ENCODE results near the gene POLN. TPM values are rescaled to one million over a fixed set of nuclear protein-coding genes. Genes with fewer than 3 reads are reported as not detected.

The POLN gene
- polyA plus RNA-seq, 3 donors = 0.08 to 0.33 (median 0.28) TPM

GRCh38 chr4:2054217-2054616 lies 187.7 kb downstream of the POLN start:
- Histone ChIP-seq H3K4me2 (replicated peaks; ENCODE audit: extremely low read depth, low read length, poor library complexity, severe bottlenecking) (no peak overlapping the region), H3K9ac (ENCODE audit: insufficient read depth, low read length, poor library complexity, severe bottlenecking) (no peak overlapping the region), H3K27ac (ENCODE audit: low read depth in 1 of 2, low read length in 2 of 2) (no peak overlapping the region), H3K4me1 (ENCODE audit: control insufficient read depth in 1 of 2, insufficient read depth in 2 of 2, low read length in 2 of 2) (peaks cover 3 to 6% of the 10 kb centered on the region in 2 donors), H3K79me2 (ENCODE audit: insufficient read depth, low read length) (no peaks in the 10 kb centered on the region), H3K36me3 (replicated peaks in 1 of 2; ENCODE audit: control insufficient read depth in 1 of 2, insufficient read depth in 2 of 2, low read length in 2 of 2) (no peaks in the 10 kb centered on the region), H3K9me3 (replicated peaks in 1 of 2; ENCODE audit: control insufficient read depth in 1 of 2, insufficient read depth in 1 of 2, low read length in 2 of 2) (peaks cover 0 to 5% of the 10 kb centered on the region in 2 donors), H3K4me3 (replicated peaks in 1 of 3; ENCODE audit: low read depth in 2 of 3, low read length in 3 of 3) (no peak overlapping the region), H3K27me3 (ENCODE audit: control insufficient read depth in 2 of 2, insufficient read depth in 2 of 2, low read length in 2 of 2) (peaks cover 21 to 73% of the 10 kb centered on the region in 2 donors), H2AFZ (ENCODE audit: insufficient read depth, low read depth, low read length, poor library complexity, severe bottlenecking) (no peak overlapping the region), H4K20me1 (ENCODE audit: insufficient read depth, low read length) (no peaks in the 10 kb centered on the region)
- DNase-seq = no peak
- peaks cover 2% of the 10 kb centered on the region for H3K4me1 Mint-ChIP-seq
- H3K27ac Mint-ChIP-seq = peak overlapping the region in 1 of 7 donors; percentile 13
- no peaks in the 10 kb centered on the region for H3K36me3 Mint-ChIP-seq
- peaks cover 0 to 7% (median 2%) of the 10 kb centered on the region in 7 donors for H3K9me3 Mint-ChIP-seq
- TF ChIP-seq CTCF (IDR thresholded peaks at IDR 0.05) = no peak
- peaks cover 64 to 84% (median 66%) of the 10 kb centered on the region in 3 donors for H3K27me3 Mint-ChIP-seq (ENCODE audit: low read depth in 3 of 3)
- intact Hi-C loops (cut with micrococcal nuclease) = no loop called here
- peak overlapping the region in 1 of 2 donors; percentile 33 for H3K4me3 Mint-ChIP-seq
- no CpG with 5 or more reads among the region's 6 CpGs for WGBS (ENCODE audit: insufficient coverage)

GRCh38 chr4:2051086-2051485 lies 190.8 kb downstream of the POLN start:
- no peaks in the 10 kb centered on the region for H4K20me1 ChIP-seq (ENCODE audit: insufficient read depth, low read length)
- Mint-ChIP-seq H3K9me3 (peaks cover 0 to 2% (median 0%) of the 10 kb centered on the region in 7 donors), H3K27ac (no peak overlapping the region), H3K36me3 (no peaks in the 10 kb centered on the region), H3K4me1 (no peaks in the 10 kb centered on the region), H3K4me3 (peak overlapping the region in 1 of 2 donors; percentile 44), H3K27me3 (ENCODE audit: low read depth in 3 of 3) (peaks cover 58 to 82% (median 64%) of the 10 kb centered on the region in 3 donors)
- no peak overlapping the region for H3K4me3 ChIP-seq (replicated peaks in 1 of 3; ENCODE audit: low read depth in 2 of 3, low read length in 3 of 3)
- no peak for DNase-seq
- peaks cover 3 to 73% of the 10 kb centered on the region in 2 donors for H3K27me3 ChIP-seq (ENCODE audit: control insufficient read depth in 2 of 2, insufficient read depth in 2 of 2, low read length in 2 of 2)
- no peaks in the 10 kb centered on the region for H3K4me1 ChIP-seq (ENCODE audit: control insufficient read depth in 1 of 2, insufficient read depth in 2 of 2, low read length in 2 of 2)
- intact Hi-C loops (cut with micrococcal nuclease) = no loop called here
- 92% methylated on average over 10 of the region's 10 CpGs for WGBS (ENCODE audit: insufficient coverage)
- TF ChIP-seq CTCF (IDR thresholded peaks at IDR 0.05) = no peak
- H3K9me3 ChIP-seq (replicated peaks in 1 of 2; ENCODE audit: control insufficient read depth in 1 of 2, insufficient read depth in 1 of 2, low read length in 2 of 2) = no peaks in the 10 kb centered on the region
- H3K27ac ChIP-seq (ENCODE audit: low read depth in 1 of 2, low read length in 2 of 2) = no peak overlapping the region
- H3K9ac ChIP-seq (ENCODE audit: insufficient read depth, low read length, poor library complexity, severe bottlenecking) = no peak overlapping the region
- no peaks in the 10 kb centered on the region for H3K36me3 ChIP-seq (replicated peaks in 1 of 2; ENCODE audit: control insufficient read depth in 1 of 2, insufficient read depth in 2 of 2, low read length in 2 of 2)
- H3K4me2 ChIP-seq (replicated peaks; ENCODE audit: extremely low read depth, low read length, poor library complexity, severe bottlenecking) = no peak overlapping the region
- H2AFZ ChIP-seq (ENCODE audit: insufficient read depth, low read depth, low read length, poor library complexity, severe bottlenecking) = no peak overlapping the region
- no peaks in the 10 kb centered on the region for H3K79me2 ChIP-seq (ENCODE audit: insufficient read depth, low read length)

Data from CD14-positive monocyte (primary cell).